Activated naive CD4-positive, alpha-beta T cell treated with anti-CD3 and anti-CD28 coated beads, Interleukin-2, amount 50 U/mL, for 24 hours (primary cell): ENCODE measurements around the gene FAM149A.

Experiments used
- H3K27ac Mint-ChIP-seq: one replicate; pipeline ENCODE4 v1.8.0; 2021; ENCODE audit warnings: mild to moderate bottlenecking, mixed read lengths
- H3K27me3 Mint-ChIP-seq: one replicate; pipeline ENCODE4 v1.8.0; 2021; ENCODE audit warnings: mixed read lengths
- H3K36me3 Mint-ChIP-seq: one replicate; pipeline ENCODE4 v1.8.0; 2021; ENCODE audit warnings: mixed read lengths
- H3K4me1 Mint-ChIP-seq: one replicate; pipeline ENCODE4 v1.8.0; 2021; ENCODE audit warnings: mixed read lengths
- H3K4me3 Mint-ChIP-seq: one replicate; pipeline ENCODE4 v1.8.0; 2021; ENCODE audit warnings: mild to moderate bottlenecking, mixed read lengths
- H3K9me3 Mint-ChIP-seq: one replicate; pipeline ENCODE4 v1.8.0; 2021; ENCODE audit warnings: mixed read lengths

FAM149A gene

GRCh38 chr4:186168750-186169149 is 64.2 kb downstream of the FAM149A start:
- no peak overlapping the region for H3K27ac Mint-ChIP-seq
- H3K9me3 Mint-ChIP-seq = no peaks in the 10 kb centered on the region
- H3K27me3 Mint-ChIP-seq = no peaks in the 10 kb centered on the region
- H3K36me3 Mint-ChIP-seq = no peaks in the 10 kb centered on the region
- no peaks in the 10 kb centered on the region for H3K4me1 Mint-ChIP-seq
- no peak overlapping the region for H3K4me3 Mint-ChIP-seq

DNA sequence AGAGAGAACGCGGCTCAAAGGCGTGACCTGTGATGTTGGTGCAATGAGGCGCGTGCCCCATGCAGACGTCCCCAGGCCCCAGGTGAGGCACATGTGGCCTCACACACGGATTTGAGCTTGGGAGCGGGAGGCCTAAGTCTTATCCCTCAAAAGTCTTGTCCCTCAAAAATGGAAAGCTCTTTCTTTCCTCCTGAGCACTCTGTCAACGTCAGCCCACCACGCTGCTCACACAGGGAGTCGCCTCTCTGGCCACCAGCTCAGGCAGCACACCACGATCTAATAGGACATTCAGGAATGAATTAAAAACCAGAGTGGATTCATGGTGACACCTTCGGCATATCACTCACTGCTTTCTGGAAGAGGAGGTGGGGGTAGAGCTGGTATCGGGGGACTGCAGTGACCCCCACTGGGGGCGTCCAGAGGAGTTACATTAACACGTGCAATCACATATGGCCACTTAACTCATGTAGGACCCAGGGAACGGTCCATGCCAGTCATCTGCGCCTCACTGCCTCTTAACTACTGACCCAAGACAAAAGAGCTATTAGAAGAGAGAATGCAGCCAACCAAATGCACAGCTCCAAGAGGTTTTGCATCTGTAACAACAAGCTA is 64.9 kb downstream of the FAM149A start:
- no peaks in the 10 kb centered on the region for H3K4me1 Mint-ChIP-seq

DNA sequence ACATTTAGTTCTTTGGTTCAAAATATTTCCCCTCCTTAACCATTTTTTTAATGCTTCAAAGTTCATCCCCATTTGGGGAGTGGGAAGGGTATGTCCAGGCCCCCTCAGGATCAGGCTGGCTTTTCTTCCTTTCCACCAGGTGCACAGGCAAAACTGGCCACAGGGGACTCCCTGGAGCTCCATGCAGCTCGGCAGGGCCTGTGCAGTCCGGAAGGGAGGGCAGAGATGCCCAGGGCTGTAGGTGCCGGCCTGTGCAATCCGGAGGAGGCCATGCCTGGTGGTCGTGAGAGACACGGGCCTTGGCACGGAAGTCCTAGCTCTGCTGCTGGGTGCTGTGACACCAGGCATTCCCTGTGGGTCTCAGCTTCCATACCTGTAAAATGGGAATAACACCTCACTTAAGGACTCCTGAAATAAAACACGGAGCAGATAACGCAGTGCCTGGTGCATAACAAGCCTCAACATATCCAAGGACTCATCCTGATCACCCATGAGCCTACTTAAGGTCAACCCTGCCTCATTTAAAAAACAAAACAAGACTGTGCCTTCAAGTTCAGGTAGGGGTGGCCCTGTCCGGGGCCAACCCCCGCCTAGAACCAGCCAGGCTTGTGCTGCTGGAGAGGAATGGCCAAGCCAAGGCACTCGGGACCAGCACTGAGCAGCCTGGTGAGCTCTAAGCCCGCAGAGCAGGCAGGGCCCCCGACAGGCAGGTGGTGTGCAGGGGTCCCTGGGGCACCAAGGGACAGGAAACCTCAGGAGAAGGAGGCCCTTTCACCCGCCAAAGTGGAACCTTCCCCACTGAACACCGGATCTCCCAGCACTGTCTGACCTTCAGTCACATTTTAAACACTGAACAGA is 65.7 kb downstream of the FAM149A start:
- H3K27me3 Mint-ChIP-seq = no peaks in the 10 kb centered on the region
- no peaks in the 10 kb centered on the region for H3K9me3 Mint-ChIP-seq
- H3K27ac Mint-ChIP-seq = no peak overlapping the region
- no peak overlapping the region for H3K4me3 Mint-ChIP-seq
- no peaks in the 10 kb centered on the region for H3K36me3 Mint-ChIP-seq
- no peaks in the 10 kb centered on the region for H3K4me1 Mint-ChIP-seq

More for the DNA sequence above, 64.9 kb downstream of the FAM149A start:
- Mint-ChIP-seq H3K27me3 (no peaks in the 10 kb centered on the region), H3K9me3 (no peaks in the 10 kb centered on the region), H3K36me3 (no peaks in the 10 kb centered on the region), H3K27ac (no peak overlapping the region), H3K4me3 (no peak overlapping the region)

DNA sequence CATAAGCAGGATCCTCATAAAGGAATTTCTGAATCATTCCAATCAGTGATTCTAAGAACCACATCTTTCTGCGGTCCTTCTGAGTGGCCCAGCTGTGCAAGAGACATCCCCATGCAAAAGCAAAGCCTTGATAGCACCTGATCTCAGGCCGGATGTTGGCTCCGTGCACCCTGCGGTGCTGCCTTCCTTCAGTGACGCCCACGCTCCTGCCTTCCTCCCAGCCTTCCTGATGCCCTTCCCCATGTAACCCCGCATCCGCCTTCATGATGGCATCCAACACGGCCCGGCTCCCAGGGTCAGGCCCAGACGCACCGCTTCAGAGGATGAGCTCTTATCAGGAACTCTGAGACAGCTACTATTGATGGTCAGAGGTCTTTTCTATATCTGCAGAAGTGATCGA is 66.5 kb downstream of the FAM149A start:
- no peaks in the 10 kb centered on the region for H3K9me3 Mint-ChIP-seq
- H3K4me3 Mint-ChIP-seq = no peak overlapping the region
- no peaks in the 10 kb centered on the region for H3K4me1 Mint-ChIP-seq
- no peaks in the 10 kb centered on the region for H3K27me3 Mint-ChIP-seq
- no peak overlapping the region for H3K27ac Mint-ChIP-seq
- H3K36me3 Mint-ChIP-seq = no peaks in the 10 kb centered on the region

DNA sequence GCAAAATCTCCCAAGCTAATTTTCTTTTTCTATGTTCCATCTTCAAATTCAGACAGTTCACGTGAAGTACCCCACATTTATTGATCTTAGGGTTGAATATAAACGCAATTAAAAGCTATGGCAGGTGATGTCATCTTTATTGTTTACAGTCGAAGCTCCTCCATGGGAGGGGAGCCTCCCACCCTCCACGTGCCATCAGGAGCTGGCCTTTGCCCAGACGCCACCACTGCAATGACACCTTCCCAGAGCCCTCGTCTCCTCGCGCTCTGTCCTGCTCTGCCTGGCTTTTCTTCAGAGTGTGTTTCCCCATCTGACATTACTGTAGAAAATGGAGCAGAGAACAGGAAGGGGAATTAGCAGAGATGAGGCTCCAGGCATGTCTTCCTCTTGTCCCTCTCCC is 68.0 kb downstream of the FAM149A start:
- Mint-ChIP-seq H3K27me3 (no peaks in the 10 kb centered on the region), H3K4me1 (no peaks in the 10 kb centered on the region), H3K9me3 (no peaks in the 10 kb centered on the region), H3K4me3 (no peak overlapping the region), H3K27ac (no peak overlapping the region), H3K36me3 (no peaks in the 10 kb centered on the region)

- Mint-ChIP-seq H3K4me1 (peaks cover 34% of the 10 kb centered on the region), H3K27me3 (peaks cover 2% of the 10 kb centered on the region), H3K4me3 (no peak overlapping the region), H3K36me3 (no peaks in the 10 kb centered on the region), H3K9me3 (no peaks in the 10 kb centered on the region), H3K27ac (no peak overlapping the region)
Observed at GRCh38 chr4:186188107-186188506, 83.6 kb downstream of the FAM149A start.

- Mint-ChIP-seq H3K27ac (peak overlapping the region; percentile 91), H3K27me3 (peaks cover under 1% of the 10 kb centered on the region)
Observed at GRCh38 chr4:186189656-186190055, 85.2 kb downstream of the FAM149A start.

GRCh38 chr4:186190581-186191199 is 86.2 kb downstream of the FAM149A start:
- Mint-ChIP-seq H3K36me3 (peaks cover 7% of the 10 kb centered on the region), H3K9me3 (no peaks in the 10 kb centered on the region), H3K4me3 (peak overlapping the region; percentile 90), H3K27ac (peak overlapping the region; percentile 91), H3K27me3 (no peaks in the 10 kb centered on the region), H3K4me1 (peaks cover 50% of the 10 kb centered on the region)

More at GRCh38 chr4:186189656-186190055, 85.2 kb downstream of the FAM149A start:
- H3K4me1 Mint-ChIP-seq = peaks cover 43% of the 10 kb centered on the region
- H3K9me3 Mint-ChIP-seq = no peaks in the 10 kb centered on the region
- H3K36me3 Mint-ChIP-seq = no peaks in the 10 kb centered on the region
- peak overlapping the region; percentile 90 for H3K4me3 Mint-ChIP-seq

- H3K4me3 Mint-ChIP-seq = peak within 1 kb of the TSS; percentile 91
- no peaks in the 10 kb centered on the region for H3K27me3 Mint-ChIP-seq
- no peaks in the 10 kb centered on the region for H3K9me3 Mint-ChIP-seq
- peaks cover 52% of the 10 kb centered on the region for H3K4me1 Mint-ChIP-seq
- peaks cover 11% of the 10 kb centered on the region for H3K36me3 Mint-ChIP-seq
- H3K27ac Mint-ChIP-seq = peak within 1 kb of the TSS; percentile 96
Observed at GRCh38 chr4:186191200-186192065, 86.9 kb downstream of the FAM149A start, which contains the start of gene CYP4V2. TSS of gene CYP4V2 (plus strand) at chr4:186191567. CDS start at chr4:186191824, 257 bp downstream.

GRCh38 chr4:186192066-186192612 is 87.6 kb downstream of the FAM149A start:
- H3K27me3 Mint-ChIP-seq = no peaks in the 10 kb centered on the region
- H3K4me3 Mint-ChIP-seq = peak overlapping the region; percentile 91
- H3K9me3 Mint-ChIP-seq = no peaks in the 10 kb centered on the region
- H3K36me3 Mint-ChIP-seq = peaks cover 16% of the 10 kb centered on the region
- H3K4me1 Mint-ChIP-seq = peaks cover 58% of the 10 kb centered on the region
- H3K27ac Mint-ChIP-seq = peak overlapping the region; percentile 96

DNA sequence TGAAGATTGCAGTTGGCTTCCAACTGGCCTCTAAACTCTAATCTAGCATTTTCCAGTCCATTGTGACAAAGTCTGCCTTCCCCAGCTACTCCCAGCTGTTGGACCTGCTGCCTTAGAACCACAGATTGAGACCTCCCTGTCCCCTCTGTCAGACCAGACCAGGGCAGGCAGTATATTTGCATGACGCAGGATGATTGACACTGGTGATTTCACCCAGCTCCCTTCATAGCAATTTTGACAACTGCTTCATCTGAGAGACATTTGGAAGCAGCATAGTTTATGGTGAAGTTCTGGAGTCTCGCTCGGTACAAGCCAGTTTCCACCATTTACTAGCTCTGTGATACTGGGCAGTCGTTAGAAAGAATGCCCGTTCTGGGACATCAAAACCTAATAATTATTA is 89.3 kb downstream of the FAM149A start:
- no peaks in the 10 kb centered on the region for H3K9me3 Mint-ChIP-seq
- H3K27ac Mint-ChIP-seq = no peak overlapping the region
- H3K27me3 Mint-ChIP-seq = no peaks in the 10 kb centered on the region
- peaks cover 16% of the 10 kb centered on the region for H3K36me3 Mint-ChIP-seq
- H3K4me1 Mint-ChIP-seq = peaks cover 54% of the 10 kb centered on the region
- H3K4me3 Mint-ChIP-seq = peak overlapping the region; percentile 37

GRCh38 chr4:186196063-186196462 is 91.6 kb downstream of the FAM149A start:
- Mint-ChIP-seq H3K36me3 (peaks cover 16% of the 10 kb centered on the region), H3K27me3 (no peaks in the 10 kb centered on the region), H3K4me3 (no peak overlapping the region), H3K27ac (peak overlapping the region; percentile 74), H3K9me3 (no peaks in the 10 kb centered on the region), H3K4me1 (peaks cover 38% of the 10 kb centered on the region)

DNA sequence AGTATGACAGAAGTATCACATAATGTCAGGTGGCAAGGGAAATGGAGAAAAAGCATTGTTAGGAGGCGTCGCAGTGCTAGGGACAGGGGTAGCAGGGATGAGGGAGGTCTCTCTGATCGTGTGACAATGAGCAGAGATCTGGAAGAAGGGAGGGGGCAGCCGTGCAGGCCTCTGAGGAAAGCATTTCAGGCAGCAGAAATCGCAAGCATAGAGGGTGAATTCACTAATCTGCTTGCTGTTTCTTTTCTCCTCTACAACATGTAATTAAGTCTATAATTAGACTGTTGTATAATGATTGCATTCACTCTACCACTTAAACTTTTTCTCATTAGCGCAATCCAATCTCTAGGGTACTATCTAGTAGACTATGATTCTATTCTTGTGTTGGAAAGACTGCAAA is 96.0 kb downstream of the FAM149A start:
- Mint-ChIP-seq H3K27ac (no peak overlapping the region), H3K9me3 (no peaks in the 10 kb centered on the region), H3K27me3 (no peaks in the 10 kb centered on the region), H3K4me1 (peaks cover 21% of the 10 kb centered on the region), H3K36me3 (peaks cover 11% of the 10 kb centered on the region), H3K4me3 (no peak overlapping the region)

- Mint-ChIP-seq H3K27ac (no peak overlapping the region), H3K4me1 (peaks cover 21% of the 10 kb centered on the region), H3K36me3 (peaks cover 8% of the 10 kb centered on the region), H3K4me3 (no peak overlapping the region), H3K9me3 (no peaks in the 10 kb centered on the region), H3K27me3 (no peaks in the 10 kb centered on the region)
Observed at GRCh38 chr4:186201010-186201409, 96.5 kb downstream of the FAM149A start.
